ENCODE measurements around the gene KRTAP2-1. TPM values are rescaled to one million over a fixed set of nuclear protein-coding genes. Genes with fewer than 3 reads are reported as not detected.
A peak's percentile ranks its signal among the peaks of the same experiment; 100 is the strongest.
"Not testable (repeated sequence)": the region's sequence is repeated elsewhere in the genome, so short reads cannot be mapped to it uniquely, and the experiment has no call there.

KRTAP2-1 gene
- total RNA-seq, 1 experiment from 2014 or later, result not detected

DNA sequence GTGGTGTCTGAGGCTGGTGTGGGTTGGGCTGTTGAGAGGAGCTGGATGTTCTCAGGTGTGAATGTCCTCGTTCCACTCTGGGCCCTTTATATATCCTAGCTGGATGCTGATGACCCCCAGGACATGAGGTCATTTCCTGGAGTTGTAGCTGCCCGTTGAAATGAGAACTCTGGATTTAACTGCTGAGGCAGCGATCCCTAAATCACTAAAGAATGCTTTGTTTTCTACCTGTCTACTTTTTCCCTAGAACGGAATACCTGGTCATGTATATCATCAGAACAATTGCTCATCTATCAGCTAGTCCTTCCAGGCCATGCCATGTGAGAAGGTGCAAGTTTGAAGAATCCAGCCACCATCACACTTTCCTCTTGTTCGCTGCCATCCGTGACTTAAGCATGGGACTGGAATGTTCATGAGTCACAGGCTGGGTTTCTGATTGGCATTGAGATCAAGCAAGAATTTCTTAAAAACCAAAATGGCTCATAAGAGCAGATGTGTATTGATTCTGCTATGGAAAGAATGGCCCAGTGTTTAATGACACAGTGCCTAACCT lies 13.0 kb upstream of the KRTAP2-1 start, which contains the start of gene KRTAP2-3 (continued):
- TF ChIP-seq TCF7L2 (IDR thresholded peaks at IDR 0.05; ENCODE audit: borderline replicate concordance, extremely low read depth, insufficient read depth, insufficient read length), result peak; percentile 43
- peak; percentile 68 for TF ChIP-seq YY1 (IDR thresholded peaks at IDR 0.05; ENCODE audit: extremely low read depth, insufficient replicate concordance, low read depth, low read length)
- TF ChIP-seq, protein P1, sequence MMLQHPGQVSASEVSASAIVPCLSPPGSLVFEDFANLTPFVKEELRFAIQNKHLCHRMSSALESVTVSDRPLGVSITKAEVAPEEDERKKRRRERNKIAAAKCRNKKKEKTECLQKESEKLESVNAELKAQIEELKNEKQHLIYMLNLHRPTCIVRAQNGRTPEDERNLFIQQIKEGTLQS (IDR thresholded peaks at IDR 0.05), result 0 out of 2 replicates have a peak, but pooled peaks have one; percentile 27
- TF ChIP-seq, protein P2, sequence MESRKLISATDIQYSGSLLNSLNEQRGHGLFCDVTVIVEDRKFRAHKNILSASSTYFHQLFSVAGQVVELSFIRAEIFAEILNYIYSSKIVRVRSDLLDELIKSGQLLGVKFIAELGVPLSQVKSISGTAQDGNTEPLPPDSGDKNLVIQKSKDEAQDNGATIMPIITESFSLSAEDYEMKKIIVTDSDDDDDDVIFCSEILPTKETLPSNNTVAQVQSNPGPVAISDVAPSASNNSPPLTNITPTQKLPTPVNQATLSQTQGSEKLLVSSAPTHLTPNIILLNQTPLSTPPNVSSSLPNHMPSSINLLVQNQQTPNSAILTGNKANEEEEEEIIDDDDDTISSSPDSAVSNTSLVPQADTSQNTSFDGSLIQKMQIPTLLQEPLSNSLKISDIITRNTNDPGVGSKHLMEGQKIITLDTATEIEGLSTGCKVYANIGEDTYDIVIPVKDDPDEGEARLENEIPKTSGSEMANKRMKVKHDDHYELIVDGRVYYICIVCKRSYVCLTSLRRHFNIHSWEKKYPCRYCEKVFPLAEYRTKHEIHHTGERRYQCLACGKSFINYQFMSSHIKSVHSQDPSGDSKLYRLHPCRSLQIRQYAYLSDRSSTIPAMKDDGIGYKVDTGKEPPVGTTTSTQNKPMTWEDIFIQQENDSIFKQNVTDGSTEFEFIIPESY (IDR thresholded peaks at IDR 0.05; ENCODE audit: extremely low read depth, insufficient replicate concordance, low read length), result no peak

DNA sequence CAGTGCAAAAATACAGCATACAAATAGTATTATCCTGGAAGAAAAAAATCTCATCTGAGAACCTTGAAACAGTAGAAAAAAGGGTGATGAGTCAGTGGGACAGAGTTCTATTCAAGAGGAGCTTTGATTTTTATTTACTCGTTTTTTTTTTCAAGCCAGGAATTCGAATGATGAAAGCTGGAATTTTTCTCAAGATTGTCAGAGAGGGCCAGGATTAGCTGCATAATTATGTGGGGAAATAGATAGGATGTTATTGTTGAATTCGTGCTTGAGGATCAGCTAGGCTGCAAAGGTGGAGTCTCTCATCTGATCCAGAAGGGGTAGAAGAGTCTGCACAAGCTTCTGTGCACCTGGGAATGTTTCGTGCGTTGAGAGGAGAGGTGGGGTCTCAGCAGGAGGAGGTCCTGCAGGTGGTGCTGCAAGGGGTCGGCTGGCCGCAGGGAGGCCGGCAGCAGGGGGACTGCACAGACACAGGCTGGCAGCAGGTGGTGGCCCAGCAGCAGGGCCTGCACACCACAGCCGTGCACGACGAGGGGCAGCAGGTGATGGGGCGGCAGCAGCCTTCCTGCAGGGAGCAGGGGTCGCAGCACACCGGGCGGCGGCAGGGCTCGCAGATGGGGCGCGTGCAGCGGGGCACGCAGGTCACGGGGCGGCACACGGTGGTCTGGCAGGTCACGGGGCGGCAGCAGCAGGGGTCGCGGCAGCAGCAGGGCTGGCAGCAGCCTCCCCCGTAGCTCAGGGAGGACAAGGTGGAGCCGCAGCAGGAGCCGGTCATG lies 12.3 kb upstream of the KRTAP2-1 start:
- H3K9me3 ChIP-seq (ENCODE audit: control insufficient read depth in 1 of 2, insufficient read depth in 1 of 2, low read depth in 1 of 2, low read length in 2 of 2); DNase-seq (ENCODE audit: low read depth, low spot score); H2AFZ ChIP-seq (ENCODE audit: low read depth, low read length, poor library complexity, severe bottlenecking); POLR2A ChIA-PET; CTCF ChIA-PET; H3K27me3 ChIP-seq (ENCODE audit: insufficient read depth, low read length); H3K9me2 ChIP-seq (ENCODE audit: insufficient read depth); H3K4me3 ChIP-seq (replicated peaks in 1 of 2; ENCODE audit: low read depth in 1 of 2, low read length in 2 of 2); intact Hi-C loops (cut with micrococcal nuclease); H4K20me1 ChIP-seq (ENCODE audit: insufficient read depth); H3K79me2 ChIP-seq (ENCODE audit: insufficient read depth, low read length); RAD21 ChIA-PET (ENCODE audit: low non-redundant PET in 1 of 2, low total read pairs in 2 of 2, uncharacterized antibody in 2 of 2, unreplicated experiment in 2 of 2); H3K36me3 ChIP-seq (ENCODE audit: control insufficient read depth in 1 of 2, insufficient read depth in 2 of 2, low read length in 2 of 2): not testable (repeated sequence)
- Histone ChIP-seq H3K27ac (ENCODE audit: low read depth, low read length) (peak overlapping the region; percentile 85), H3K4me2 (ENCODE audit: low read length) (peak overlapping the region; percentile 28), H3K9ac (ENCODE audit: low read length) (peak overlapping the region; percentile 10; the same call in 1 of the 2 replicates), H3K4me1 (ENCODE audit: control insufficient read depth in 1 of 2, insufficient read depth in 2 of 2, low read length in 2 of 2) (peaks cover 39 to 53% of the 10 kb centered on the region in 2 experiments)
- TF ChIP-seq FOSL1 (IDR thresholded peaks at IDR 0.05; ENCODE audit: low read depth), result 0 out of 2 replicates have a peak, but pooled peaks have one; percentile 14
- TF ChIP-seq SP1 (IDR thresholded peaks at IDR 0.05; ENCODE audit: low read depth), result peak; percentile 28; the same call in 1 of the 2 replicates
- peak; percentile 41 for ATAC-seq
- BruUV-seq (replicated peaks), result TSS peak; percentile 54

Data from HCT116 (cell line).